Measurements from ENCODE around the gene TRAF2.

Gene TRAF2

GRCh38 chr9:136855461-136856078, 30.7 kb upstream of the TRAF2 start:
- Histone ChIP-seq H3K27ac (ENCODE audit: low read depth, low read length) (no peak overlapping the region), H3K4me1 (ENCODE audit: control insufficient read depth, insufficient read depth, low read length) (no peaks in the 10 kb centered on the region), H3K9ac (ENCODE audit: low read depth, low read length) (no peak overlapping the region), H3K4me3 (ENCODE audit: low read depth, low read length) (no peak overlapping the region), H3K9me3 (ENCODE audit: control insufficient read depth, insufficient read depth, low read length) (no peaks in the 10 kb centered on the region), H3K27me3 (ENCODE audit: control insufficient read depth, insufficient read depth, low read length) (no peaks in the 10 kb centered on the region), H3K36me3 (ENCODE audit: control insufficient read depth, insufficient read depth, low read length) (peaks cover 18% of the 10 kb centered on the region)

- Histone ChIP-seq H3K27ac (ENCODE audit: low read depth, low read length) (no peak overlapping the region), H3K9ac (ENCODE audit: low read depth, low read length) (no peak overlapping the region), H3K9me3 (ENCODE audit: control insufficient read depth, insufficient read depth, low read length) (no peaks in the 10 kb centered on the region), H3K36me3 (ENCODE audit: control insufficient read depth, insufficient read depth, low read length) (peaks cover 18% of the 10 kb centered on the region), H3K27me3 (ENCODE audit: control insufficient read depth, insufficient read depth, low read length) (no peaks in the 10 kb centered on the region), H3K4me1 (ENCODE audit: control insufficient read depth, insufficient read depth, low read length) (no peaks in the 10 kb centered on the region), H3K4me3 (ENCODE audit: low read depth, low read length) (no peak overlapping the region)
These were observed 30.2 kb upstream of the TRAF2 start for GRCh38 chr9:136856079-136856476.

GRCh38 chr9:136856541-136857141, 29.7 kb upstream of the TRAF2 start:
- H3K36me3 ChIP-seq (ENCODE audit: control insufficient read depth, insufficient read depth, low read length), result peaks cover 18% of the 10 kb centered on the region
- no peak overlapping the region for H3K9ac ChIP-seq (ENCODE audit: low read depth, low read length)
- no peak overlapping the region for H3K27ac ChIP-seq (ENCODE audit: low read depth, low read length)
- H3K9me3 ChIP-seq (ENCODE audit: control insufficient read depth, insufficient read depth, low read length), result no peaks in the 10 kb centered on the region
- no peak overlapping the region for H3K4me3 ChIP-seq (ENCODE audit: low read depth, low read length)
- no peaks in the 10 kb centered on the region for H3K27me3 ChIP-seq (ENCODE audit: control insufficient read depth, insufficient read depth, low read length)
- no peaks in the 10 kb centered on the region for H3K4me1 ChIP-seq (ENCODE audit: control insufficient read depth, insufficient read depth, low read length)

GRCh38 chr9:136857166-136857565, 29.1 kb upstream of the TRAF2 start:
- Histone ChIP-seq H3K4me3 (ENCODE audit: low read depth, low read length) (no peak overlapping the region), H3K9me3 (ENCODE audit: control insufficient read depth, insufficient read depth, low read length) (no peaks in the 10 kb centered on the region), H3K4me1 (ENCODE audit: control insufficient read depth, insufficient read depth, low read length) (no peaks in the 10 kb centered on the region), H3K36me3 (ENCODE audit: control insufficient read depth, insufficient read depth, low read length) (peaks cover 20% of the 10 kb centered on the region), H3K9ac (ENCODE audit: low read depth, low read length) (no peak overlapping the region), H3K27ac (ENCODE audit: low read depth, low read length) (no peak overlapping the region), H3K27me3 (ENCODE audit: control insufficient read depth, insufficient read depth, low read length) (no peaks in the 10 kb centered on the region)

- H3K36me3 ChIP-seq (ENCODE audit: control insufficient read depth, insufficient read depth, low read length), result peaks cover 27% of the 10 kb centered on the region
- no peak overlapping the region for H3K9ac ChIP-seq (ENCODE audit: low read depth, low read length)
- H3K9me3 ChIP-seq (ENCODE audit: control insufficient read depth, insufficient read depth, low read length), result no peaks in the 10 kb centered on the region
- H3K27me3 ChIP-seq (ENCODE audit: control insufficient read depth, insufficient read depth, low read length), result no peaks in the 10 kb centered on the region
- no peak overlapping the region for H3K4me3 ChIP-seq (ENCODE audit: low read depth, low read length)
- H3K27ac ChIP-seq (ENCODE audit: low read depth, low read length), result no peak overlapping the region
- H3K4me1 ChIP-seq (ENCODE audit: control insufficient read depth, insufficient read depth, low read length), result no peaks in the 10 kb centered on the region
These were observed 28.5 kb upstream of the TRAF2 start for GRCh38 chr9:136857581-136858412.

GRCh38 chr9:136858452-136858843, 27.9 kb upstream of the TRAF2 start:
- H3K9ac ChIP-seq (ENCODE audit: low read depth, low read length), result no peak overlapping the region
- peaks cover 33% of the 10 kb centered on the region for H3K36me3 ChIP-seq (ENCODE audit: control insufficient read depth, insufficient read depth, low read length)
- H3K4me3 ChIP-seq (ENCODE audit: low read depth, low read length), result no peak overlapping the region
- no peaks in the 10 kb centered on the region for H3K27me3 ChIP-seq (ENCODE audit: control insufficient read depth, insufficient read depth, low read length)
- no peak overlapping the region for H3K27ac ChIP-seq (ENCODE audit: low read depth, low read length)
- H3K4me1 ChIP-seq (ENCODE audit: control insufficient read depth, insufficient read depth, low read length), result no peaks in the 10 kb centered on the region
- H3K9me3 ChIP-seq (ENCODE audit: control insufficient read depth, insufficient read depth, low read length), result no peaks in the 10 kb centered on the region

- Histone ChIP-seq H3K4me3 (ENCODE audit: low read depth, low read length) (no peak overlapping the region), H3K36me3 (ENCODE audit: control insufficient read depth, insufficient read depth, low read length) (peaks cover 40% of the 10 kb centered on the region), H3K9ac (ENCODE audit: low read depth, low read length) (no peak overlapping the region), H3K4me1 (ENCODE audit: control insufficient read depth, insufficient read depth, low read length) (no peaks in the 10 kb centered on the region), H3K27me3 (ENCODE audit: control insufficient read depth, insufficient read depth, low read length) (no peaks in the 10 kb centered on the region), H3K9me3 (ENCODE audit: control insufficient read depth, insufficient read depth, low read length) (no peaks in the 10 kb centered on the region), H3K27ac (ENCODE audit: low read depth, low read length) (no peak overlapping the region)
These were observed 27.2 kb upstream of the TRAF2 start for GRCh38 chr9:136858844-136859757.

- Histone ChIP-seq H3K36me3 (ENCODE audit: control insufficient read depth, insufficient read depth, low read length) (peaks cover 44% of the 10 kb centered on the region), H3K27me3 (ENCODE audit: control insufficient read depth, insufficient read depth, low read length) (no peaks in the 10 kb centered on the region), H3K4me3 (ENCODE audit: low read depth, low read length) (no peak overlapping the region), H3K9ac (ENCODE audit: low read depth, low read length) (no peak overlapping the region), H3K27ac (ENCODE audit: low read depth, low read length) (no peak overlapping the region), H3K9me3 (ENCODE audit: control insufficient read depth, insufficient read depth, low read length) (no peaks in the 10 kb centered on the region), H3K4me1 (ENCODE audit: control insufficient read depth, insufficient read depth, low read length) (0 out of 2 replicates have a peak, but pooled peaks cover 5% of the 10 kb centered on the region)
These were observed 25.8 kb upstream of the TRAF2 start for GRCh38 chr9:136860529-136860928.

- H3K4me3 ChIP-seq (ENCODE audit: low read depth, low read length), result no peak overlapping the region
- H3K9ac ChIP-seq (ENCODE audit: low read depth, low read length), result no peak overlapping the region
- H3K27me3 ChIP-seq (ENCODE audit: control insufficient read depth, insufficient read depth, low read length), result no peaks in the 10 kb centered on the region
- no peak overlapping the region for H3K27ac ChIP-seq (ENCODE audit: low read depth, low read length)
- H3K36me3 ChIP-seq (ENCODE audit: control insufficient read depth, insufficient read depth, low read length), result peaks cover 44% of the 10 kb centered on the region
- H3K4me1 ChIP-seq (ENCODE audit: control insufficient read depth, insufficient read depth, low read length), result 0 out of 2 replicates have a peak, but pooled peaks cover 5% of the 10 kb centered on the region
- H3K9me3 ChIP-seq (ENCODE audit: control insufficient read depth, insufficient read depth, low read length), result no peaks in the 10 kb centered on the region
These were observed 25.1 kb upstream of the TRAF2 start for GRCh38 chr9:136860933-136861873.

Measured in HUES48 (cell line).